ENCODE results near the gene RCC1. TPM values are rescaled to one million over a fixed set of nuclear protein-coding genes. Genes with fewer than 3 reads are reported as not detected.

RCC1 gene
- total and polyA plus RNA-seq, 9 donors: 13.2 to 34.3 (median 17.4) TPM

GRCh38 chr1:28482138-28482537, 23.7 kb upstream of the RCC1 start:
- WGBS, 3 donors: 80 to 94% (median 92%) methylated on average over 3 of the region's 3 CpGs

GRCh38 chr1:28482702-28483101, 23.1 kb upstream of the RCC1 start:
- TF ChIP-seq POLR2A (IDR thresholded peaks at IDR 0.05): no peak
- no peak for TF ChIP-seq EP300 (IDR thresholded peaks at IDR 0.05)
- TF ChIP-seq, protein P1, sequence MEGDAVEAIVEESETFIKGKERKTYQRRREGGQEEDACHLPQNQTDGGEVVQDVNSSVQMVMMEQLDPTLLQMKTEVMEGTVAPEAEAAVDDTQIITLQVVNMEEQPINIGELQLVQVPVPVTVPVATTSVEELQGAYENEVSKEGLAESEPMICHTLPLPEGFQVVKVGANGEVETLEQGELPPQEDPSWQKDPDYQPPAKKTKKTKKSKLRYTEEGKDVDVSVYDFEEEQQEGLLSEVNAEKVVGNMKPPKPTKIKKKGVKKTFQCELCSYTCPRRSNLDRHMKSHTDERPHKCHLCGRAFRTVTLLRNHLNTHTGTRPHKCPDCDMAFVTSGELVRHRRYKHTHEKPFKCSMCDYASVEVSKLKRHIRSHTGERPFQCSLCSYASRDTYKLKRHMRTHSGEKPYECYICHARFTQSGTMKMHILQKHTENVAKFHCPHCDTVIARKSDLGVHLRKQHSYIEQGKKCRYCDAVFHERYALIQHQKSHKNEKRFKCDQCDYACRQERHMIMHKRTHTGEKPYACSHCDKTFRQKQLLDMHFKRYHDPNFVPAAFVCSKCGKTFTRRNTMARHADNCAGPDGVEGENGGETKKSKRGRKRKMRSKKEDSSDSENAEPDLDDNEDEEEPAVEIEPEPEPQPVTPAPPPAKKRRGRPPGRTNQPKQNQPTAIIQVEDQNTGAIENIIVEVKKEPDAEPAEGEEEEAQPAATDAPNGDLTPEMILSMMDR (IDR thresholded peaks at IDR 0.05): no peak
- intact Hi-C loops (cut with DNase I): no loop called here
- WGBS, 3 donors: 85 to 95% (median 90%) methylated on average over 2 of the region's 2 CpGs
- H3K27ac ChIP-seq: no peak overlapping the region
- no peaks in the 10 kb centered on the region for H3K9me3 ChIP-seq
- no peaks in the 10 kb centered on the region for H3K36me3 ChIP-seq
- H3K27me3 ChIP-seq: no peaks in the 10 kb centered on the region
- H3K4me3 ChIP-seq: no peak overlapping the region
- no peak for DNase-seq
- no peaks in the 10 kb centered on the region for H3K4me1 ChIP-seq (ENCODE audit: insufficient read depth)

More at GRCh38 chr1:28482138-28482537, 23.7 kb upstream of the RCC1 start:
- Histone ChIP-seq H3K27me3 (no peaks in the 10 kb centered on the region), H3K36me3 (no peaks in the 10 kb centered on the region), H3K9me3 (no peaks in the 10 kb centered on the region), H3K4me3 (no peak overlapping the region), H3K4me1 (ENCODE audit: insufficient read depth) (no peaks in the 10 kb centered on the region), H3K27ac (no peak overlapping the region)
- intact Hi-C loops (cut with DNase I): no loop called here
- DNase-seq: no peak
- no peak for TF ChIP-seq EP300 (IDR thresholded peaks at IDR 0.05)

GRCh38 chr1:28494737-28495136, 11.1 kb upstream of the RCC1 start:
- H3K27ac ChIP-seq: no peak overlapping the region
- WGBS, 3 donors: 89 to 95% (median 91%) methylated on average over 1 of the region's 1 CpG
- TF ChIP-seq POLR2A (IDR thresholded peaks at IDR 0.05) (no peak), EP300 (IDR thresholded peaks at IDR 0.05) (no peak)
- TF ChIP-seq, protein P1 (IDR thresholded peaks at IDR 0.05): no peak
- intact Hi-C loops (cut with DNase I): no loop called here
- H3K9me3 ChIP-seq: no peaks in the 10 kb centered on the region
- no peaks in the 10 kb centered on the region for H3K36me3 ChIP-seq
- H3K27me3 ChIP-seq: no peaks in the 10 kb centered on the region
- no peak for DNase-seq
- no peaks in the 10 kb centered on the region for H3K4me1 ChIP-seq (ENCODE audit: insufficient read depth)
- H3K4me3 ChIP-seq: no peak overlapping the region

GRCh38 chr1:28499553-28499952, 6.3 kb upstream of the RCC1 start:
- no peaks in the 10 kb centered on the region for H3K4me1 ChIP-seq (ENCODE audit: insufficient read depth)
- H3K27ac ChIP-seq: no peak overlapping the region
- WGBS, 3 donors: 67 to 76% (median 75%) methylated on average over 4 of the region's 4 CpGs
- no peaks in the 10 kb centered on the region for H3K36me3 ChIP-seq
- DNase-seq: no peak
- intact Hi-C loops (cut with DNase I): no loop called here
- H3K27me3 ChIP-seq: no peaks in the 10 kb centered on the region
- no peaks in the 10 kb centered on the region for H3K9me3 ChIP-seq
- TF ChIP-seq, protein P1 (IDR thresholded peaks at IDR 0.05): no peak
- TF ChIP-seq POLR2A (IDR thresholded peaks at IDR 0.05) (no peak), EP300 (IDR thresholded peaks at IDR 0.05) (no peak)
- H3K4me3 ChIP-seq: no peak overlapping the region

GRCh38 chr1:28501925-28502324, 3.9 kb upstream of the RCC1 start:
- no peaks in the 10 kb centered on the region for H3K9me3 ChIP-seq
- intact Hi-C loops (cut with DNase I): no loop called here
- H3K4me3 ChIP-seq: no peak overlapping the region
- no peaks in the 10 kb centered on the region for H3K36me3 ChIP-seq
- 57 to 68% (median 61%) methylated on average over 4 of the region's 4 CpGs for WGBS, 3 donors
- no peak overlapping the region for H3K27ac ChIP-seq
- no peak for DNase-seq
- no peaks in the 10 kb centered on the region for H3K4me1 ChIP-seq (ENCODE audit: insufficient read depth)
- H3K27me3 ChIP-seq: no peaks in the 10 kb centered on the region
- TF ChIP-seq, protein P1 (IDR thresholded peaks at IDR 0.05): no peak
- TF ChIP-seq EP300 (IDR thresholded peaks at IDR 0.05) (no peak), POLR2A (IDR thresholded peaks at IDR 0.05) (no peak)
